Measurements from ENCODE around the gene SCG2.

- TF ChIP-seq CTCF (IDR thresholded peaks at IDR 0.05; ENCODE audit: low read length): no peak
- no peak for TF ChIP-seq EZH2 (optimal IDR thresholded peaks at IDR 0.05; ENCODE audit: low read depth, low read length)
- TF ChIP-seq EZH2phosphoT487 (IDR thresholded peaks at IDR 0.05; ENCODE audit: low read length): no peak
Measured at GRCh38 chr2:223558970-223559369, 43.2 kb downstream of the SCG2 start.

Data from MM.1S (cell line).